D341Med (cell line): ENCODE data around the gene TSPAN5.
"Not testable (repeated sequence)": the region's sequence is repeated elsewhere in the genome, so short reads cannot be mapped to it uniquely, and the experiment has no call there.

Source experiments
- DNase-seq: peaks from one replicate; pipeline ENCODE4 v3.0.0; 2012; ENCODE audit warnings: low spot score

TSPAN5 gene

GRCh38 chr4:98658287-98659105, at the start of gene TSPAN5:
Gene TSPAN5, minus strand, starts transcription at chr4:98658611.
- DNase-seq: peak; percentile 96

- DNase-seq: no peak
Observed at GRCh38 chr4:98706935-98707334, 48.5 kb upstream of the TSPAN5 start.

- DNase-seq: no peak
Observed at GRCh38 chr4:98706200-98706813, 47.9 kb upstream of the TSPAN5 start.

DNA sequence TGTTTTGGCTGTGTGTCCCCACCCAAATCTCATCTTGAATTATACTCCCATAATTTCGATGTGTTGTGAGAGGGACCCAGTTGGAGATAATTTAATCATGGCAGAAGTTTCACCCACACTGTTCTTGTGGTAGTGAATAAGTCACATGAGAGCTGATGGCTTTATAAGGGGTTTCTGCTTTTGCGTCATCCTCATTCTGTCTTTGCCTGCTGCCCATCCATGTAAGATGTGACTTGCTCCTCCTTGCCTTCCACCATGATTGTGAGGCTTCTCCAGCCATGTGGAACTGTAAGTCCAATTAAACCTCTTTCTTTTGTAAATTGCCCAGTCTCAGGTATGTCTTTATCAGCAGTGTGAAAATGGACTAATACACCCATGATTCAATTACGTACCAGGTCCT, 47.2 kb upstream of the TSPAN5 start:
- not testable (repeated sequence) for DNase-seq

DNA sequence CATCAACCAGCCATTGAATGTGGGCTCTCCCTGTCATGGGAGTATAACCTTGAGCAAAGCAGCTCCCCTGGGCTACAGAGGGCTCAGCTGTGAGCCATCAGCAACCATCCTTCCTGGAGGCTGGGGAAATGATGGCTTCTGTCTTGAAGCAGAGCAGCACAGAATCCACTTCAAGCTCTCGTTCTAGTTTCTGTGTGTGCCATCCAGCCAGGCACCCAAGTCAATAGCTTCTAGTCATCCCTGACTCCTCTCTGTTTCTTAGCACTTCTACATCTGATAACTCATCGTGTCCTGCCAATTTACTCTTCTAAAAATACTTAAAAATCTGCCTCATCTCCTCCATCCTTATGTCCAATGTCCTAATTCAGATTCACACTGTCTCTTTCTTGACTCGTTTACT, 42.2 kb upstream of the TSPAN5 start:
- no peak for DNase-seq

DNA sequence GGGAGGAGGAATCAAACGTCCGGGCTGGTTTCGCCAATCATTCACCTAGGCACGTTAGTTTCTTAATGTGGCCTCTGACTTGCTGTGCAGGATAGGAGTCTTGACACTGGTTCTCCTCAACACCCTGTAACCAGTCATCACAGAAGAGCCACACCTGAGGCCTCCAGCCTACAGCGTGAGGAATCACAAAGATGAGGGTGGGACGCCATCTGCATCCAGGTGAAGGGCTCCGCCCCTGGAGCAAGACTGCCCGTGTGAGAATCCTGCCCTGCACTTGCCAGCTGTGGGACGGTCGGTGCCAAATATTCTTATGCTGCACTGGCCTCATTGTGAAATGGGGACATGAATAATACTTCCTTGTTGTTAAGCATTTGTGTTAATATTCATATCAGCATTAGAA, 35.7 kb upstream of the TSPAN5 start:
- DNase-seq: no peak

- DNase-seq: no peak
Observed at GRCh38 chr4:98692411-98692810, 34.0 kb upstream of the TSPAN5 start.

- no peak for DNase-seq
Observed at GRCh38 chr4:98691588-98691987, 33.2 kb upstream of the TSPAN5 start.

DNA sequence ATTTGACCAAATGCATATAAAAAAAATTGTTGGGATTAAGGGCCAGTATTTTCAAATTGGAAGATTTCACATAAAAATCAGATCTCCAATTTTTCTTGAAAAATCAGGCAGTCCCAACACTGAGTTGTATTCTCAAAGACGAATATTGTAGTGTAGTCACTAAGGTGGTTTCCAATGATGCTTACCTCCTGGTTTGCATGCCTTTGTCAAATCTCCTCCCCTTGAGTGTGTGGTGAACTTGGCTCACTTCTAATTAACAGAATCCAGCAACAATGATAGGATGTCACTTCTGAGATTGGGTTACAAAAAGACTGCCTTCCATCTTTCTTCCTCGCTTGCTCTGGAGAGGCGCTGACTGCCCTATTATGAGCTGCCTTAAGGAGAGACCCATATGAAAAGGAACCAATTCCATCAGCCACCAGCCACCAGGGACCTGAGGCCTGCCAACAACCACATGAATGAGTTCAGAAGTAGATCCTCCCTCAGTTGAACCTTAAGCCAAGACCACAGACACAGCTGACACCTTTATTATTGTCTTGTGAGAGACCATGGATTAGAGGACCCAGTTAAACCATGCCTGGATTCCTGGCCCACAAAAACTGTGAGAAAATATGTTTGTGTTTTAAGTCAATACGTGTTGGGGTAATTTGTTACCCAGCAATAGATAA, 31.2 kb upstream of the TSPAN5 start:
- no peak for DNase-seq

DNA sequence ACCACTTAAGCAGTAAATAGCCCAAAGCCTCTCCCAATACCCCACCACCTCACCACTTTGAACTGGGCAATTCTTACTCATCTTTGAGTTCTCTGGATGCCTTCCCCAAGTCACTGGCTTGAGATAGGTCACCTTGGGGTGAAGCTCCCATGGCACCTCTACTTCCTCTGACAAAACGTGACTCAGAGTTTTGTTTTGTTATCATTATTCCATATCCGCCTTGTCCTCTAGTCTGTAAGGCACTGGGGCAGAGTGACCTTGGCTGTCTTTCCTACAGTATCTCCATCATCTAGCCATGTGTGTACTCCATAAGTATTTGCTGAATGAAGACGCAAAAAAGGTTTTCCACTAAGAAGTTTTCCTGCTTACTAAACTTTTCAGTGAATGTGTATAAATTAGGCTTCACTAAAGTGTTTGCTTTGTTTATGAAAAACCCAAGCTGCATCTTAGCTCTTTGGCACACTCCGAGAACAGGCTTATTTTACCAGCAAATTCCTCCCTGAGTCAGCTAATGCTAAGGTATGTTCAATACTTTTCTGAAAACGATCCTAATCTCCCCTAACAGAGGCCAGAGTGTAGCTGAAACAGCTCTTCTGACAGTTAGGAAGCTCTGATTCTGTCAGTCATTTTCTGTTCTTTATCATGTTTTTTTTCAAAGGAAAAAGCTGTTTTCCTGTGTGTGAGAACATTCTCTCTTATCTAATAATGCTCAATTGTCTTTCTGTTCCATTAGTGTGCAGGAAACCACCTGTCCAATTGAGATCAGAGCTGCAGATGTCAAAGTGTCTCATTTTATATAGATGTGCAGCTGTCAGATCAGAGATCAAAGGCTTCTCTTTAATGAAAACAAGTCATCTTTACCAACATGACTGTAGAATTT, 30.2 kb upstream of the TSPAN5 start:
- no peak for DNase-seq

DNA sequence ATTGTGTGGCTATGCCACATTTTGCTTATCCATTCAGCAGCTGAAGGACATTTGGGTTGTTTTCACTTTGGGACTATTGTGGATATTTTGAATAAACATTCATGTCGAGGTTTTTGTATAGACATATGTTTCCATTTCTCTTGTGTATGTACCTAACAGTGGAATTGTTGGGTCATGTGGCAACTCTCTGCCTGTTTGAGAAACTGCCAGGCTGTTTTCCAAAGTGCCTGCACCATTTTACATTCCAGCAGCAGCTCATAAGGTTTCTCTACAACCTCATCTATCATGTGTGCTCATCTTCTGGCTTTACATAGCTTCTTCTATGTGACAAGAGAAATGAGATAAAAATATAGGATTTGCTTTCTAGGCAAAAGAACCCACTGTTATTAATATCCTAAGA, 29.5 kb upstream of the TSPAN5 start:
- DNase-seq: no peak

DNA sequence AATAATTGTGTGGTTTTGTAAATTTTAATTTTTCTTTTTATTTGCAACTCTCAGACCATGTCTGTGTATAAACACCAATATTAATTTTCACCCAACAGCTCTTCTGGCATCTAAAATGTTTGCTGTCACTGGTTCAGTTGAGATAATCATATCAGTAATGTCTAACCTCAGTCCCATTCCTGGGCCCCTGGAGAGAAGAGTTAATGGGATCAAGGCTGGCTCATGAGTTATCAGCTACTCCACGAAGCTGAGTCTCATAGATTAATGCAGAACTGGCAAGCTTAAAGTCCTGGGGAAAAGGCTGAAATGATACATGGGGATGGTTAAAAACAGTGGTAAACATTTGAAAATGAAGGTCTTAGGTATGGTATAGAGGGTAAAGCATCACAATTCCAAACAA, 28.4 kb upstream of the TSPAN5 start:
- peak; percentile 39 for DNase-seq

DNA sequence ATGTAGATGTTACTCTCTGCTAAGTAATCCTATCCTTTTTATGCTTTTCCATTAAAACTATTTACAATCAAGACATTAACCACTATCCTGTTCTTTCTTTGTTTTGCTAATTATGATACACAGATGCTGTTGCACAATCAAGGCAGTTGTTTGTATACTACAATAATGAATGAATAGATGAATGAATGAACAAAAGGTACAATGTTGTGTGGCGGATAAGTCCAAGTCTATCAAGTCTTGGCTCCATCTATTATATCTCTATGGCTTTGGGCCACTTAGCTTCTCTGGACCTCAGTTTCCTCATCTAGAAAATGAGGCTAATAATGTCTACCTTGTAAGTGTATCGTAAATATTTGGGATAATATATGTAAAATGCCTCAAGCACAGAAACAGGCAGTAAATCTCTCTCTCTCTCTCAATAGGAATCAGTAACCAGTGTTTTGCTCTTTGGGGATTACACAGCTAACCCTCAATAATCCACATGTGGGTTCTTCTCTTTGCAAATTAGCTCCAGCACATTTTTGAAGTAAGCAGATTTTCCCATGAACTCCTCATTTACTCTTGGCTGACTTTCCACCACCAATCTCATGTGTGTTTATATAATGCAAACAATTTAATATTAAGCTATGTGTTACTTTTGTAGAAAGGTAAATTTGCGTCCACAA, 27.8 kb upstream of the TSPAN5 start:
- no peak for DNase-seq

GRCh38 chr4:98685225-98686042, 27.0 kb upstream of the TSPAN5 start:
- no peak for DNase-seq

- no peak for DNase-seq
Observed at GRCh38 chr4:98682719-98683118, 24.3 kb upstream of the TSPAN5 start.

GRCh38 chr4:98680806-98681205, 22.4 kb upstream of the TSPAN5 start:
- no peak for DNase-seq

GRCh38 chr4:98679738-98680137, 21.3 kb upstream of the TSPAN5 start:
- DNase-seq: no peak

DNA sequence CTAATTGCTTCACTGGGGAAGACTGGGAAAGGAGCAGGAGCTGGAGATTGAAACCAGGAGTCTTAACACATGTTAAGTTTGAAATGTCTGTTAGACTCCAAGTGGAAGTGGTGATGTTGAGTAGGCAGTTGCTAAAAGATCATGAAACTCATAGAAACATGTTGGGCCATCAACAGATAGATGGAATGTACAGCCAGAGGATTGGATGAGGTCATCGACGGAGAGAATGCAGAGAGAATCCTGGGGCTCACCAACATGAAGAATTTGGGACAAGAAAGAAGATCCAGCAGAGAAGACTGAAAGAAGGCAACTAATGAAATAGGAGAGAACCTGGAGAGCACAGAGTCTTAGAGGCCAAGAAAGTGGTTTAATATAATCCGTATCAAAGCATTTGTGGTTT, 19.4 kb upstream of the TSPAN5 start:
- DNase-seq: no peak

- no peak for DNase-seq
Observed at GRCh38 chr4:98674404-98675173, 16.2 kb upstream of the TSPAN5 start.

- DNase-seq: no peak
Observed at GRCh38 chr4:98673978-98674377, 15.6 kb upstream of the TSPAN5 start.
